Fibroblast of the aortic adventitia (primary cell): Measurements from ENCODE around the gene MYOM1. TPM values are rescaled to one million over a fixed set of nuclear protein-coding genes. Genes with fewer than 3 reads are reported as not detected.
"Not testable (repeated sequence)": the region's sequence is repeated elsewhere in the genome, so short reads cannot be mapped to it uniquely, and the experiment has no call there.

Experiments used
- DNase-seq: peaks from one replicate; pipeline ENCODE4 v3.0.0-alpha.2; 2010; ENCODE audit warnings: low read depth
- H3K4me3 ChIP-seq: 2 replicates; pipeline ENCODE4 v1.5.1; 2011; ENCODE audit warnings: low read depth, mild to moderate bottlenecking, control low read depth, low read length, moderate library complexity
- CTCF ChIP-seq: IDR thresholded peaks from 2 replicates; pipeline ENCODE4 v1.5.1; 2011; ENCODE audit warnings: mild to moderate bottlenecking, low read length, control low read depth, inconsistent platforms; ENCODE audit not compliant: insufficient read depth
- total RNA-seq: library from RNA; depleted of rRNA; stranded (reverse); fragments of >200 nt; gene quantifications from 2 replicates; pipeline ENCODE4 v1.2.3, GENCODE V29; 2012; ENCODE audit warnings: low replicate concordance

The MYOM1 gene
- total RNA-seq, 1 donor = 0.90 TPM

GRCh38 chr18:3071676-3072075 lies 148.1 kb downstream of the MYOM1 start:
- no peak overlapping the region for H3K4me3 ChIP-seq
- no peak for DNase-seq
- TF ChIP-seq CTCF = no peak

- DNase-seq = no peak
- no peak overlapping the region for H3K4me3 ChIP-seq
- no peak for TF ChIP-seq CTCF
Measured at GRCh38 chr18:3069671-3070433, 149.9 kb downstream of the MYOM1 start.

- TF ChIP-seq CTCF = no peak
- DNase-seq = no peak
Measured at GRCh38 chr18:3067722-3068121, 152.0 kb downstream of the MYOM1 start.

DNA sequence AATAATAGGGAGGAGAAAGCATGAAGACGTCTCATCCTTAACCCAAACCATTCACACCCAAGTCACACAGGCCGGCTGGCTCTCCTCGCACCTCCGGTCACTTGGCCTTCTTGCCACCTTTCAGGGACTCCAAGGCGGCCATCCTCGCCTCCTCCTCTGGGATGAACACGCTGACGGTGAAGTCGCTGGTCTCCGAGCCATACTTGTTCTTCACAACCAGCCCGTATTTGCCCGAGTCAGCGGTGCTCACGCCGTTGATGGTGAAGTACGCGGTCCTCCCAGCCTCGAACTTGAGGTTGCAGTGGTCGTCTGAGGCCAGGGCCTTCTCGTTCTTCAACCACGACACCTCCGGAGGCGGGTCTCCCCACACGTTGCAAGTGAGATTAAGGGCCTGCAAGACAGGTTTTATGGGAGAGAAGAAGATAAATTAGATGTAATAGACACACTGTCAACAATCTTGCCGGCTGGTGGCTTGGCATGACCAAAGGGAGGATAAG lies 152.6 kb downstream of the MYOM1 start:
- no peak overlapping the region for H3K4me3 ChIP-seq
- DNase-seq = no peak
- TF ChIP-seq CTCF = no peak

More at GRCh38 chr18:3067722-3068121, 152.0 kb downstream of the MYOM1 start:
- no peak overlapping the region for H3K4me3 ChIP-seq

- H3K4me3 ChIP-seq = no peak overlapping the region
- no peak for TF ChIP-seq CTCF
- no peak for DNase-seq
Measured at GRCh38 chr18:3066341-3067110, 153.2 kb downstream of the MYOM1 start.

DNA sequence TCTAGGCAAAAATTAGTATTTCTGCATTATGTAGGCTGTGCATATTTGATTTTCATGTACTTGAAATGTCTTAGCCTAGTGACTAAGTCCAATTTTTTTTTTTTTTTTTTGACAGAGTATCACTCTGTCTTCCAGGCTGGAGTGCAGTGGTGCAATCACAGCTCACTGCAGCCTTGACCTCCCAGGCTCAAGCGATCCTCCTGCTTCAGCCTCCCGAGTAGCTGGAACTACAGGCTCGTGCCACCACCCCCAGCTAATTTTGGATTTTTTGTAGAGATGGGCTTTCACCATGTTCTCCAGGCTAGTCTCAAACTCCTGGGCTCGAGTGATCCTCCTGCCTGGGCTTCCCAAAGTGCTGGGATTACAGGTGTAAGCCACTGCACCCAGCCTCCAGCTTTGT lies 156.0 kb downstream of the MYOM1 start:
- not testable (repeated sequence) for H3K4me3 ChIP-seq, DNase-seq
